ENCODE measurements around the gene SEPSECS. TPM values are rescaled to one million over a fixed set of nuclear protein-coding genes. Genes with fewer than 3 reads are reported as not detected.

The SEPSECS gene
- total and polyA plus RNA-seq, 12 donors, result 5.8 to 38.6 (median 7.7) TPM

- no peak for TF ChIP-seq POLR2A (IDR thresholded peaks at IDR 0.05)
- no peak for TF ChIP-seq CTCF (IDR thresholded peaks at IDR 0.05)
- 82 to 87% (median 83%) methylated on average over 11 of the region's 11 CpGs for WGBS, 4 donors
- no peaks in the 10 kb centered on the region for H3K9me3 ChIP-seq (replicated peaks in 1 of 3)
- intact Hi-C loops (cut with DNase I), result no loop called here
- no peaks in the 10 kb centered on the region for H3K27me3 ChIP-seq
- DNase-seq, result no peak
- H3K4me3 ChIP-seq, result no peak overlapping the region
- no peak overlapping the region for H3K27ac ChIP-seq
- no peaks in the 10 kb centered on the region for H3K4me1 ChIP-seq (replicated peaks in 1 of 2)
- no peaks in the 10 kb centered on the region for H3K36me3 ChIP-seq (replicated peaks in 1 of 2)
These were observed 48.5 kb downstream of the SEPSECS start for GRCh38 chr4:25111648-25112196.

DNA sequence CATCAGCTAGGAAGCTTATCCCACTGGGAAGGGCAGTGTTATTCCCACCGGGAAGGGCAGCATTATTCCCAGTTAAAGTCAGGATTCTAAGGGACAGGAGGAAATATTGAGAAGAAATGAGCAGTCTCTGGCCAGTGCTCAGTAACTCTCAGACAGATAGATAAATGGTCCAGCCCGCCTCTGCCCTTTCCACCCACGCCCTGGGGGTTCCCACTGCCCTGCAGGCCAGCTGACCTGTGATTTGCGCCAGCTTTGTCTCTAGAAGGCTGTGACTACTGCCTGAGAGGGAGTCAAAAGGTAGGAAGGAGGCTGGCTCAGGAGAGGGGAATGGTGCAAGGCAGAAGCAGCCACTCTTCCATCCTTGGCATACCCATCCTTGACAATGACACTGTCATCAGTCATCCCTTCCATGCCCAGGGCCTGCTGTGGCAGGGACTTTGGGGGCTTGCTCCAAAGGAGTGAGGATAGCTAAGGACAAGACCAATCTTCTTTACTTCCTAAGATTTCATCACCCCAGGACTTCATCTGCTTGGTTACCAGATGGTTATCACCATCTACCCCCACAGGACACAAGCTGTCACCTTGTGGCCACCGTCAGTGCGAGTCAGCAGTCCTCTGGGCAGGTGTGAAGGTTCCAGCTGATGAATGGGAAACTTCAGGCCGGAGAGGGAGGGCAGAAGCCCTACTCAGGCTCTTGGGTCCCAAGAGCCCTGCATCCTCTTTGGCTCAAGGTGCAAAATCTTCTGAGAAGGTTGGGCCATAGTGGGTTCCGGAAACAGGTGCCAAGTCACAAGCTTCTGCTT is 49.5 kb downstream of the SEPSECS start:
- no peak for DNase-seq
- 88 to 95% (median 91%) methylated on average over 6 to 8 of the region's 8 CpGs for WGBS, 4 donors
- H3K36me3 ChIP-seq (replicated peaks in 1 of 2), result no peaks in the 10 kb centered on the region
- no peak overlapping the region for H3K27ac ChIP-seq
- TF ChIP-seq CTCF (IDR thresholded peaks at IDR 0.05), result no peak
- no peak for TF ChIP-seq POLR2A (IDR thresholded peaks at IDR 0.05)
- H3K4me3 ChIP-seq, result no peak overlapping the region
- intact Hi-C loops (cut with DNase I), result no loop called here
- H3K27me3 ChIP-seq, result peaks cover 3% of the 10 kb centered on the region
- no peaks in the 10 kb centered on the region for H3K9me3 ChIP-seq (replicated peaks in 1 of 3)
- no peaks in the 10 kb centered on the region for H3K4me1 ChIP-seq (replicated peaks in 1 of 2)

DNA sequence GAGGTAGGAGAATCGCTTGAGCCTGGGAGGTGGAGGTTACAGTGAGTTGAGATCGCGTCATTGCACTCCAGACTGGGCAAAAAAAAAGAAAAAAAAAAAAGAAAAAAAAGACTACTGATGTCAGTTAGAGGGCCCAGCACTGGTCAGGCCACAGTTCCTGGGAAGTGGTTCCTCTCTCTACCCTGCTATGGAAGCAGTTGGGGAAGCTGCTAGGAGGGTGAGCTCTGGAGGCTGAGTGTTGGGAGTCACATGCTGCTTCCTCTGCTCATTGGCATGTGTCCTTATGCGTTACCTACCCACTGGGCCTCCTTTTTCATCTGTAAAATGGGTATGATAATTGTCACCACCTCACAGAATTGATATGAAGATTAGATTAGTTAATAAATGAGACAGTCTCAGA is 50.7 kb downstream of the SEPSECS start:
- no peak overlapping the region for H3K4me3 ChIP-seq
- H3K9me3 ChIP-seq (replicated peaks in 1 of 3), result no peaks in the 10 kb centered on the region
- H3K27ac ChIP-seq, result no peak overlapping the region
- TF ChIP-seq POLR2A (IDR thresholded peaks at IDR 0.05), result no peak
- no peak for TF ChIP-seq CTCF (IDR thresholded peaks at IDR 0.05)
- H3K36me3 ChIP-seq (replicated peaks in 1 of 2), result no peaks in the 10 kb centered on the region
- peaks cover 3% of the 10 kb centered on the region for H3K27me3 ChIP-seq
- no peak for DNase-seq
- intact Hi-C loops (cut with DNase I), result no loop called here
- no peaks in the 10 kb centered on the region for H3K4me1 ChIP-seq (replicated peaks in 1 of 2)
- 91 to 99% (median 95%) methylated on average over 4 of the region's 4 CpGs for WGBS, 4 donors

GRCh38 chr4:25108556-25108955 is 51.7 kb downstream of the SEPSECS start:
- 84 to 88% (median 87%) methylated on average over 2 to 4 of the region's 4 CpGs for WGBS, 4 donors
- DNase-seq, result no peak
- no peak overlapping the region for H3K27ac ChIP-seq
- no peak overlapping the region for H3K4me3 ChIP-seq
- H3K27me3 ChIP-seq, result peaks cover 3% of the 10 kb centered on the region
- H3K9me3 ChIP-seq (replicated peaks in 1 of 3), result no peaks in the 10 kb centered on the region
- no peaks in the 10 kb centered on the region for H3K4me1 ChIP-seq (replicated peaks in 1 of 2)
- H3K36me3 ChIP-seq (replicated peaks in 1 of 2), result no peaks in the 10 kb centered on the region
- intact Hi-C loops (cut with DNase I), result no loop called here
- TF ChIP-seq CTCF (IDR thresholded peaks at IDR 0.05) (no peak), POLR2A (IDR thresholded peaks at IDR 0.05) (no peak)
